HG02852 (cell line): ENCODE results near the gene SLC9C1.

Experiments
- ATAC-seq: cut with Tn5 transposase; IDR thresholded peaks from one replicate; pipeline ENCODE4 v1.9.1; 2021; ENCODE audit warnings: mild to moderate bottlenecking, moderate library complexity; ENCODE audit not compliant: unreplicated experiment

Gene SLC9C1

GRCh38 chr3:112307557-112307956, 13.5 kb upstream of the SLC9C1 start:
- ATAC-seq = no peak

- no peak for ATAC-seq
Measured at GRCh38 chr3:112306825-112307224, 12.8 kb upstream of the SLC9C1 start.

GRCh38 chr3:112304611-112305010, 10.6 kb upstream of the SLC9C1 start:
- ATAC-seq = no peak

- peak; percentile 62 for ATAC-seq
Measured at GRCh38 chr3:112303764-112304325, 9.8 kb upstream of the SLC9C1 start.

GRCh38 chr3:112302881-112303763, 9.1 kb upstream of the SLC9C1 start:
- ATAC-seq = peak; percentile 61

- no peak for ATAC-seq
Measured at GRCh38 chr3:112302150-112302830, 8.3 kb upstream of the SLC9C1 start.

- no peak for ATAC-seq
Measured at GRCh38 chr3:112298781-112299180, 4.8 kb upstream of the SLC9C1 start.

GRCh38 chr3:112297714-112298113, 3.7 kb upstream of the SLC9C1 start:
- peak; percentile 48 for ATAC-seq

GRCh38 chr3:112289011-112289410, 5.0 kb downstream of the SLC9C1 start:
- no peak for ATAC-seq

GRCh38 chr3:112280266-112280665, 13.8 kb downstream of the SLC9C1 start:
- ATAC-seq = no peak

GRCh38 chr3:112273536-112273935, 20.5 kb downstream of the SLC9C1 start:
- no peak for ATAC-seq

GRCh38 chr3:112261742-112262141, 32.3 kb downstream of the SLC9C1 start:
- ATAC-seq = no peak

- no peak for ATAC-seq
Measured at GRCh38 chr3:112260563-112260962, 33.5 kb downstream of the SLC9C1 start.

- peak; percentile 61 for ATAC-seq
Measured at GRCh38 chr3:112253301-112253971, 40.6 kb downstream of the SLC9C1 start.

- peak; percentile 93 for ATAC-seq
Measured at GRCh38 chr3:112247900-112248299, 46.1 kb downstream of the SLC9C1 start.

GRCh38 chr3:112247350-112247749, 46.7 kb downstream of the SLC9C1 start:
- ATAC-seq = no peak

- no peak for ATAC-seq
Measured at GRCh38 chr3:112233083-112233482, 60.9 kb downstream of the SLC9C1 start.

GRCh38 chr3:112231727-112232126, 62.3 kb downstream of the SLC9C1 start:
- no peak for ATAC-seq

- no peak for ATAC-seq
Measured at GRCh38 chr3:112230033-112230432, 64.0 kb downstream of the SLC9C1 start.

GRCh38 chr3:112228786-112229185, 65.2 kb downstream of the SLC9C1 start:
- no peak for ATAC-seq

GRCh38 chr3:112200317-112200666, 93.7 kb downstream of the SLC9C1 start:
- ATAC-seq = no peak
